GM12864 (cell line): Measurements from ENCODE around the gene TMEM108.

Experiments
- DNase-seq: peaks from one replicate; pipeline ENCODE4 v3.0.0-alpha.2; 2011; ENCODE audit warnings: low read depth
- H3K4me3 ChIP-seq: 2 replicates; pipeline ENCODE4 v1.5.1; 2011; ENCODE audit warnings: mild to moderate bottlenecking, low read depth, low read length, control low read depth
- TF ChIP-seq, protein P1 (sequence below): IDR thresholded peaks from 2 replicates; pipeline ENCODE4 v1.5.1; 2011; ENCODE audit warnings: low read depth, mild to moderate bottlenecking, moderate library complexity, low read length, control low read depth, inconsistent platforms; ENCODE audit errors: missing control alignments

The TMEM108 gene

DNA sequence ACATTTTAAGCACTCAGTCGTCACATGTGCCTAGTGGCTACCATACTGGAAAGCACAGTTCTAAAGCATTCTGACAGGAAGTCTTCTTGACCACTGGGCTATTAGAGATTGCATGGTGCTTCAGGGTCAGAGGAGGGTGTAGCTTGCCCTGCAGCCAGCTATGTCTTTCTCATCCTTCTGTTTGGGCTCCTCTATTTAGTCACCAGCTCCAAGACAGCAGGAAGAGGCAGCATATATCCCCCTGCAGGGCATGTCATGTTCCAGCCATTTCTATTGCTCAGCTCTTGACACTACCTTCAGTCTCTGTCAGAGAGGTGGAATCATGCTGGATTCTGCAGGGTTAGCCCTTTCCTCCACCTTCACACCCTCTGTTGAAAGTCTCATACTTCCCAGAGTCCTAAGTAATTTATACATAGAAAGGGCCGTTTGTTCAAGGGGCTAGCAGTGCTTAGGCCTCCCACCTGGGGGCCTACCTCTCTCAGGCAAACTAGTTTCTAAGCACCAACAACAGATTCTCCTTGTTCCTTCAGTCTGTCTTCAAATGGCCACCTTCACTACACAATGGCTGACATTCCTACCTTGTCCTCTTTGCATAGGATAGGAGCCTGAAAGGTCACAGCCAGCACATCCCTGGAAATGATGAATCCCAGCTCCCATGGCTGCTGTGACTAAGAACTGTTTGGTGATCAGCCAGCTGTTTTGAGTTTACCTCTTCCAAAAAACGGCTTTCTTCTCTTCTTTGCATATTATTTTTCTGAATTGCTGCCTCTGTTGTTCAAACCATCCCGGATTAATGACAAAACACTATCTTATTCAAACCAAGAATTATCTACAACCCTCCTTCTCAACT, 246.0 kb downstream of the TMEM108 start:
- no peak overlapping the region for H3K4me3 ChIP-seq
- TF ChIP-seq, protein P1, sequence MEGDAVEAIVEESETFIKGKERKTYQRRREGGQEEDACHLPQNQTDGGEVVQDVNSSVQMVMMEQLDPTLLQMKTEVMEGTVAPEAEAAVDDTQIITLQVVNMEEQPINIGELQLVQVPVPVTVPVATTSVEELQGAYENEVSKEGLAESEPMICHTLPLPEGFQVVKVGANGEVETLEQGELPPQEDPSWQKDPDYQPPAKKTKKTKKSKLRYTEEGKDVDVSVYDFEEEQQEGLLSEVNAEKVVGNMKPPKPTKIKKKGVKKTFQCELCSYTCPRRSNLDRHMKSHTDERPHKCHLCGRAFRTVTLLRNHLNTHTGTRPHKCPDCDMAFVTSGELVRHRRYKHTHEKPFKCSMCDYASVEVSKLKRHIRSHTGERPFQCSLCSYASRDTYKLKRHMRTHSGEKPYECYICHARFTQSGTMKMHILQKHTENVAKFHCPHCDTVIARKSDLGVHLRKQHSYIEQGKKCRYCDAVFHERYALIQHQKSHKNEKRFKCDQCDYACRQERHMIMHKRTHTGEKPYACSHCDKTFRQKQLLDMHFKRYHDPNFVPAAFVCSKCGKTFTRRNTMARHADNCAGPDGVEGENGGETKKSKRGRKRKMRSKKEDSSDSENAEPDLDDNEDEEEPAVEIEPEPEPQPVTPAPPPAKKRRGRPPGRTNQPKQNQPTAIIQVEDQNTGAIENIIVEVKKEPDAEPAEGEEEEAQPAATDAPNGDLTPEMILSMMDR, result peak; percentile 17
- DNase-seq, result no peak

DNA sequence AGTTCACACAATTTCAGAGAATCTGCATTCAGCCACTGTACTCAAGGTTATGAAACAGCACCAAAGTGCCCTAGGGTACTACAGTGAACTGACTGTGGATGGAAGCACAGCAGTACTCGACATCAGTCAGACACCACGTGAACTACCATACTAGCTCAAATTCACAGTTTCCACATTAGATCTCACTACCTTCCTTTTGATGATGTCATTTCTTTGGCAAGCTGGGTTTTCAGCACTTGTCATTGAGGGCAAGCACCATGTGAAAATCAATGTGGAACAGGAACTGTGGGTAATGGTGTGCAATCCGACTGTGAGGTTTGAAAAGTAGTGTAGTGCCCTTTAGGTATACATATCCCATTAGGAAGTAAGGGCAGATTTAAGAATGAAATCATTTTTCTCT, 251.1 kb downstream of the TMEM108 start:
- DNase-seq, result no peak
- TF ChIP-seq, protein P1, result no peak
- H3K4me3 ChIP-seq, result no peak overlapping the region

DNA sequence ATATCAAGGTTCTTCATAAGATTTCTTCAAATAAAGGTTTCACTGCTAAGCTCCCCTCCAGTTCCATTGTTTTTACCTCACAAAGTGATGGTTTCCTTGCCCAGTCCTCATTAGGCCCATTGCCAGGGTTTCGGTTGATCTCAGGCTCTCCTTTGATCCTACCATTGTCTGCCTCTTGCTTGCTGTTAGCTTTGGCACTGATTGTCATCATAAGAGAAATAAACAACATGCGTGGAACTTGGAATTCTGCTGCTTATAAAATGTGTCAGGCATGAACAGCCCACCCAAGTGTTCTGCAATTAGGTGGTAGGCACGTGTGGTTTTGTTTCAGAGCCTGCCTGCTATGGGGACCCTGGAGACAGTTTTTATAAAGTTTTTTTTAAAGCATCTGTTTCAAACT, 254.1 kb downstream of the TMEM108 start:
- no peak for DNase-seq
- TF ChIP-seq, protein P1, result no peak
- no peak overlapping the region for H3K4me3 ChIP-seq

- TF ChIP-seq, protein P1, result no peak
- H3K4me3 ChIP-seq, result no peak overlapping the region
- no peak for DNase-seq
Measured at GRCh38 chr3:133293397-133294110, 255.4 kb downstream of the TMEM108 start.

DNA sequence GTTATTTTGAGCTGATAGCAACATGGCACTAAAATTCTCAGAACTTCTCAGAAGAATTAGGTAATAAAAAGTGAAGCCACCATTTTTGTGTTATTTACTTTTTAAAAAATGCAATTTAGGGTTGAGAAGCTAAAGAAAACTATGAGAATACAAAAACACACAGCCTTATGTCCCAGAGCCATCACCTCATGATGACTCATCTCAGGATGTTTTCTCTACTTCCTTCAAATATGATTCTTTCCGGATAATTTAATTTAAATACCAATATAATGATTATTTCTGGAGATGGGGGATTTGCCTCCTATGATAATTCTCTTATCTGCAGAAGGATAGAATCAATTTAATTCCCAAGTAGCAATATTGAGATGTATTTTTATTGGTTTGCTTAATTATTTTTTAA, 256.1 kb downstream of the TMEM108 start:
- no peak for DNase-seq
- TF ChIP-seq, protein P1, result no peak
- H3K4me3 ChIP-seq, result no peak overlapping the region

DNA sequence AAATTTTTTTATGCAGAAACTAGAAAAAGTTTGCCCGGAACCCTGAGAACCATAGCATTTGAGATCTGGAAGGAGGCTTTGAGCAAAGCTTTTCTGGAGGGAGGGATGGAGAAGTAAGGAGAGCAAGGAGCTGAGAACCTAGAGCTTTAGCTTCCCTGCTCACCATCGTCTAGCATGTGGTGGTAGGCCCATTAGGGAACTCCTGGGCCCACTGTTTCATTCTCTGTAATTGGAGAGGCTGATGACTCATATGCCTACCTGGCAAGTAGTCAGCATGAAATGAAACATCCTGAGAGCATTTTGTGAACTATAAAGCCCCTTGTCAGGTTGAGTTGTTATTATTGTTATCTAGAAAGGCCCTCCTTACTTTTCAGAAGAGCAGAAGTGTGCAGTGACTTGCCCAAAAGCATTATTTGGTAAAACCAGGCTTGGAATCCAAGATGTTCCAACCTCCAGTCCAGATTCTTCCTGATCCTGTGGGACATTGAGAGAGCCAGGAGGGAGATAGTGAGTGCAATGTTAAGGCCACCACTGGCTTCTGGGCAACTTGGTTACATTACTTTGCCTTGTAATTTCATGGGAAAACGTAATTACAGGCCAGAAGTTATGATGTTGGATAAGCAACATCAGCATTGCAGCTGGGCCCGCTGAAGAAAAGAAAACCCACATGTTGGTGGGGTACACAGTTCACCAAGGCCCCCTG, 257.2 kb downstream of the TMEM108 start:
- H3K4me3 ChIP-seq, result no peak overlapping the region
- DNase-seq, result no peak
- TF ChIP-seq, protein P1, result no peak
